ENCODE data around the gene UGT2B7. TPM values are rescaled to one million over a fixed set of nuclear protein-coding genes. Genes with fewer than 3 reads are reported as not detected.

UGT2B7 gene
- total and polyA plus RNA-seq, 2 experiments from 2014 or later: not detected

- 0 out of 3 replicates have a peak, but pooled peaks cover 12% of the 10 kb centered on the region for H3K36me3 Mint-ChIP-seq (ENCODE audit: low read depth)
- Histone ChIP-seq H3K9me2 (ENCODE audit: insufficient read depth) (no peaks in the 10 kb centered on the region), H3K4me3 (peak overlapping the region; percentile 1; the same call in 1 of the 2 replicates), H2AFZ (0 out of 2 replicates have a peak overlapping the region, but pooled peaks have one; percentile 34), H3K27ac (ENCODE audit: low read depth) (no peak overlapping the region), H3K27me3 (ENCODE audit: insufficient read depth) (no peaks in the 10 kb centered on the region), H3K79me2 (replicated peaks; ENCODE audit: insufficient read depth) (no peaks in the 10 kb centered on the region), H3K4me1 (ENCODE audit: insufficient read depth) (peaks cover 21% of the 10 kb centered on the region), H3K36me3 (ENCODE audit: insufficient read depth) (no peaks in the 10 kb centered on the region), H3K4me2 (peak overlapping the region; percentile 4; the same call in 1 of the 2 replicates), H3F3A (replicated peaks; ENCODE audit: low read depth) (no peaks in the 10 kb centered on the region), H4K20me1 (replicated peaks; ENCODE audit: insufficient read depth) (no peaks in the 10 kb centered on the region)
- H3K27me3 Mint-ChIP-seq (ENCODE audit: insufficient read depth, low read depth, poor library complexity): peaks cover 1% of the 10 kb centered on the region
- H3K27ac Mint-ChIP-seq: peak overlapping the region; percentile 66
- TF ChIP-seq POLR2AphosphoS5 (IDR thresholded peaks at IDR 0.05; ENCODE audit: low read depth): no peak
- no peak for TF ChIP-seq ZNF462 (CRISPR knock-in tag; IDR thresholded peaks at IDR 0.05)
- TF ChIP-seq JUNB (IDR thresholded peaks at IDR 0.05; ENCODE audit: unreplicated experiment): no peak
- TF ChIP-seq, protein P1, sequence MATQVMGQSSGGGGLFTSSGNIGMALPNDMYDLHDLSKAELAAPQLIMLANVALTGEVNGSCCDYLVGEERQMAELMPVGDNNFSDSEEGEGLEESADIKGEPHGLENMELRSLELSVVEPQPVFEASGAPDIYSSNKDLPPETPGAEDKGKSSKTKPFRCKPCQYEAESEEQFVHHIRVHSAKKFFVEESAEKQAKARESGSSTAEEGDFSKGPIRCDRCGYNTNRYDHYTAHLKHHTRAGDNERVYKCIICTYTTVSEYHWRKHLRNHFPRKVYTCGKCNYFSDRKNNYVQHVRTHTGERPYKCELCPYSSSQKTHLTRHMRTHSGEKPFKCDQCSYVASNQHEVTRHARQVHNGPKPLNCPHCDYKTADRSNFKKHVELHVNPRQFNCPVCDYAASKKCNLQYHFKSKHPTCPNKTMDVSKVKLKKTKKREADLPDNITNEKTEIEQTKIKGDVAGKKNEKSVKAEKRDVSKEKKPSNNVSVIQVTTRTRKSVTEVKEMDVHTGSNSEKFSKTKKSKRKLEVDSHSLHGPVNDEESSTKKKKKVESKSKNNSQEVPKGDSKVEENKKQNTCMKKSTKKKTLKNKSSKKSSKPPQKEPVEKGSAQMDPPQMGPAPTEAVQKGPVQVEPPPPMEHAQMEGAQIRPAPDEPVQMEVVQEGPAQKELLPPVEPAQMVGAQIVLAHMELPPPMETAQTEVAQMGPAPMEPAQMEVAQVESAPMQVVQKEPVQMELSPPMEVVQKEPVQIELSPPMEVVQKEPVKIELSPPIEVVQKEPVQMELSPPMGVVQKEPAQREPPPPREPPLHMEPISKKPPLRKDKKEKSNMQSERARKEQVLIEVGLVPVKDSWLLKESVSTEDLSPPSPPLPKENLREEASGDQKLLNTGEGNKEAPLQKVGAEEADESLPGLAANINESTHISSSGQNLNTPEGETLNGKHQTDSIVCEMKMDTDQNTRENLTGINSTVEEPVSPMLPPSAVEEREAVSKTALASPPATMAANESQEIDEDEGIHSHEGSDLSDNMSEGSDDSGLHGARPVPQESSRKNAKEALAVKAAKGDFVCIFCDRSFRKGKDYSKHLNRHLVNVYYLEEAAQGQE (IDR thresholded peaks at IDR 0.05; ENCODE audit: unreplicated experiment): no peak
- no peak for TF ChIP-seq ZNF331 (CRISPR knock-in tag; IDR thresholded peaks at IDR 0.05; ENCODE audit: low read depth)
- no peak for TF ChIP-seq CREB1 (CRISPR knock-in tag; IDR thresholded peaks at IDR 0.05; ENCODE audit: low read depth)
- TF ChIP-seq EZH2phosphoT487 (IDR thresholded peaks at IDR 0.05; ENCODE audit: unreplicated experiment): no peak
- no peak for TF ChIP-seq STAT1 (IDR thresholded peaks at IDR 0.05; ENCODE audit: unreplicated experiment)
- TF ChIP-seq ETS1 (IDR thresholded peaks at IDR 0.05): no peak
- TF ChIP-seq EZH2 (IDR thresholded peaks at IDR 0.05; ENCODE audit: low read depth, unreplicated experiment): no peak
- TF ChIP-seq, protein P2, sequence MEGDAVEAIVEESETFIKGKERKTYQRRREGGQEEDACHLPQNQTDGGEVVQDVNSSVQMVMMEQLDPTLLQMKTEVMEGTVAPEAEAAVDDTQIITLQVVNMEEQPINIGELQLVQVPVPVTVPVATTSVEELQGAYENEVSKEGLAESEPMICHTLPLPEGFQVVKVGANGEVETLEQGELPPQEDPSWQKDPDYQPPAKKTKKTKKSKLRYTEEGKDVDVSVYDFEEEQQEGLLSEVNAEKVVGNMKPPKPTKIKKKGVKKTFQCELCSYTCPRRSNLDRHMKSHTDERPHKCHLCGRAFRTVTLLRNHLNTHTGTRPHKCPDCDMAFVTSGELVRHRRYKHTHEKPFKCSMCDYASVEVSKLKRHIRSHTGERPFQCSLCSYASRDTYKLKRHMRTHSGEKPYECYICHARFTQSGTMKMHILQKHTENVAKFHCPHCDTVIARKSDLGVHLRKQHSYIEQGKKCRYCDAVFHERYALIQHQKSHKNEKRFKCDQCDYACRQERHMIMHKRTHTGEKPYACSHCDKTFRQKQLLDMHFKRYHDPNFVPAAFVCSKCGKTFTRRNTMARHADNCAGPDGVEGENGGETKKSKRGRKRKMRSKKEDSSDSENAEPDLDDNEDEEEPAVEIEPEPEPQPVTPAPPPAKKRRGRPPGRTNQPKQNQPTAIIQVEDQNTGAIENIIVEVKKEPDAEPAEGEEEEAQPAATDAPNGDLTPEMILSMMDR (conservative IDR thresholded peaks at IDR 0.05; ENCODE audit: low read depth in 2 of 2): no peak
- TF ChIP-seq ZNF114 (CRISPR knock-in tag; IDR thresholded peaks at IDR 0.05): no peak
- TF ChIP-seq NANOG (IDR thresholded peaks at IDR 0.05; ENCODE audit: borderline replicate concordance): no peak
- DNase-seq (ENCODE audit: low spot score) (no peak), ATAC-seq (no peak)
- peaks cover 33% of the 10 kb centered on the region for H3K4me1 Mint-ChIP-seq
- H3K9me3 Mint-ChIP-seq: peaks cover 9% of the 10 kb centered on the region; the same call in 1 of the 3 replicates
- H3K4me3 Mint-ChIP-seq: 0 out of 3 replicates have a peak overlapping the region, but pooled peaks have one; percentile 21
Measured at GRCh38 chr4:69056921-69057550, 39.2 kb upstream of the UGT2B7 start.

Measured in GM23338 (cell line).